H1 (cell line): ENCODE measurements around the gene PKM. TPM values are rescaled to one million over a fixed set of nuclear protein-coding genes. Genes with fewer than 3 reads are reported as not detected.
A peak's percentile ranks its signal among the peaks of the same experiment; 100 is the strongest.

Experiments
- CTCF ChIA-PET: fragments of 300-600 bp; sonication (Branson Sonifier 250); formaldehyde crosslinking; loops from one replicate; lab custom pipeline; 2021; ENCODE audit not compliant: partially characterized antibody; lab: Charles Lee
- POLR2A ChIA-PET: fragments of 300-600 bp; sonication (Branson Sonifier 250); formaldehyde crosslinking; loops from one replicate; lab custom pipeline; 2021; ENCODE audit warnings: inconsistent platforms; ENCODE audit not compliant: partially characterized antibody; lab: Charles Lee
- DNase-seq, 2 experiments: peaks; one replicate each; pipeline versions ENCODE4 v3.0.0 to v3.0.0-alpha.2; 2010 to 2022; ENCODE audit warnings: low spot score in 2 of 2, low read depth in 1 of 2, mixed read lengths in 1 of 2
- FAIRE-seq: peaks from 2 replicates; lab custom pipeline; 2011; peaks lifted over from hg19 to GRCh38; lab: Jason Lieb, UNC
- H2AFZ ChIP-seq: 2 replicates; pipeline ENCODE4 v1.8.1; 2012; ENCODE audit warnings: low read length, inconsistent platforms
- H2AK5ac ChIP-seq: 2 replicates; pipeline ENCODE4 v1.6.1; 2013; ENCODE audit warnings: low read depth, low read length
- H2BK120ac ChIP-seq: replicated peaks from 2 replicates; pipeline ENCODE3; 2013; ENCODE audit warnings: low read depth, low read length, inconsistent platforms
- H2BK12ac ChIP-seq: 2 replicates; pipeline ENCODE4 v1.6.1; 2013; ENCODE audit warnings: low read depth, low read length
- H2BK15ac ChIP-seq: 2 replicates; pipeline ENCODE4 v1.6.1; 2013; ENCODE audit warnings: low read length
- H2BK20ac ChIP-seq: 2 replicates; pipeline ENCODE4 v1.6.1; 2013; ENCODE audit warnings: low read length
- H2BK5ac ChIP-seq: 2 replicates; pipeline ENCODE4 v1.6.1; 2013; ENCODE audit warnings: low read depth, low read length
- H3K14ac ChIP-seq: 2 replicates; pipeline ENCODE4 v1.6.1; 2013; ENCODE audit warnings: inconsistent platforms; ENCODE audit not compliant: insufficient read length
- H3K18ac ChIP-seq: 2 replicates; pipeline ENCODE4 v1.6.1; 2013; ENCODE audit warnings: low read length; ENCODE audit errors: extremely low read depth
- H3K23ac ChIP-seq: 2 replicates; pipeline ENCODE4 v1.6.1; 2013; ENCODE audit warnings: inconsistent platforms; ENCODE audit not compliant: insufficient read length
- H3K23me2 ChIP-seq: 2 replicates; pipeline ENCODE4 v1.6.1; 2013; ENCODE audit warnings: low read depth, low read length
- H3K27ac ChIP-seq: 2 replicates; pipeline ENCODE4 v1.6.1; 2011; ENCODE audit warnings: low read depth, low read length, inconsistent platforms
- H3K27me3 ChIP-seq, 4 experiments: replicated peaks in 1 of 4; 1 replicate in 1 of 4; 2 replicates in 3 of 4; pipeline versions ENCODE4 v1.6.1 to v1.8.1; 2011 to 2013; ENCODE audit warnings: low read length in 3 of 4, mild to moderate bottlenecking in 3 of 4, inconsistent platforms in 2 of 4, mixed read lengths in 2 of 4, moderate library complexity in 1 of 4; ENCODE audit not compliant: control insufficient read depth in 3 of 4, insufficient read depth in 3 of 4; ENCODE audit errors: extremely low read depth in 1 of 4
- H3K36me3 ChIP-seq, 4 experiments: 2 replicates each; pipeline versions ENCODE4 v1.6.1 to v1.8.1; 2011 to 2013; ENCODE audit warnings: mild to moderate bottlenecking in 4 of 4, low read length in 3 of 4, moderate library complexity in 2 of 4, control low read depth in 1 of 4, inconsistent platforms in 1 of 4; ENCODE audit not compliant: insufficient read depth in 4 of 4, control insufficient read depth in 2 of 4
- H3K4ac ChIP-seq: replicated peaks from 2 replicates; pipeline ENCODE3; 2013; ENCODE audit warnings: low read length, low read depth, mixed read lengths, inconsistent platforms; ENCODE audit not compliant: insufficient read length
- H3K4me1 ChIP-seq, 4 experiments: replicated peaks in 1 of 4; 1 replicate in 1 of 4; 2 replicates in 3 of 4; pipeline versions ENCODE4 v1.6.1 to v1.8.1; 2011 to 2013; ENCODE audit warnings: low read length in 3 of 4, inconsistent platforms in 2 of 4, mixed read lengths in 1 of 4; ENCODE audit not compliant: insufficient read depth in 4 of 4, control insufficient read depth in 3 of 4
- H3K4me2 ChIP-seq, 2 experiments: 2 replicates each; pipeline versions ENCODE4 v1.6.1 to v1.8.1; 2011 to 2013; ENCODE audit warnings: low read depth in 2 of 2, low read length in 2 of 2, control low read depth in 1 of 2, inconsistent platforms in 1 of 2, mild to moderate bottlenecking in 1 of 2; ENCODE audit not compliant: insufficient read depth in 1 of 2
- H3K4me3 ChIP-seq, 4 experiments: fragments of 200-600, 300-600 bp in 1 of 4; sonication (generic), shearing (Covaris generic), sonication (Bioruptor Twin) in 1 of 4; 2 replicates each; pipeline versions ENCODE4 v1.5.1 to v1.8.1; 2011 to 2016; ENCODE audit warnings: low read length in 4 of 4, low read depth in 3 of 4, control low read depth in 2 of 4, inconsistent platforms in 2 of 4, mild to moderate bottlenecking in 2 of 4, mixed read lengths in 1 of 4, moderate library complexity in 1 of 4; ENCODE audit not compliant: insufficient read depth in 2 of 4; ENCODE audit errors: extremely low read depth in 1 of 4
- H3K56ac ChIP-seq: replicated peaks from 2 replicates; pipeline ENCODE3; 2013; ENCODE audit warnings: low read depth, mild to moderate bottlenecking, mixed read lengths, low read length, inconsistent platforms; ENCODE audit not compliant: insufficient read length
- H3K79me1 ChIP-seq: 2 replicates; pipeline ENCODE4 v1.6.1; 2013; ENCODE audit warnings: low read depth, low read length, control low read depth
- H3K79me2 ChIP-seq, 2 experiments: 2 replicates each; pipeline versions ENCODE4 v1.6.1 to v1.8.1; 2012 to 2013; ENCODE audit warnings: low read length in 2 of 2, mild to moderate bottlenecking in 2 of 2, inconsistent platforms in 1 of 2; ENCODE audit not compliant: insufficient read depth in 2 of 2, control insufficient read depth in 1 of 2
- H3K9ac ChIP-seq, 4 experiments: replicated peaks in 1 of 4; 1 replicate in 1 of 4; 2 replicates in 3 of 4; pipeline versions ENCODE4 v1.6.1 to v1.8.1; 2011 to 2013; ENCODE audit warnings: low read depth in 3 of 4, low read length in 3 of 4, control low read depth in 2 of 4, mild to moderate bottlenecking in 2 of 4, moderate library complexity in 2 of 4, inconsistent platforms in 1 of 4; ENCODE audit errors: extremely low read depth in 1 of 4
- H3K9me3 ChIP-seq, 2 experiments: 2 replicates each; pipeline versions ENCODE4 v1.6.1 to v1.8.1; 2012 to 2013; ENCODE audit warnings: mild to moderate bottlenecking in 2 of 2, moderate library complexity in 2 of 2, control low read depth in 1 of 2, inconsistent platforms in 1 of 2, low read depth in 1 of 2, low read length in 1 of 2, mixed read lengths in 1 of 2; ENCODE audit not compliant: insufficient read depth in 2 of 2
- H4K20me1 ChIP-seq, 2 experiments: replicated peaks in 1 of 2; 2 replicates each; pipeline versions ENCODE3 to v1.8.1; 2011 to 2013; ENCODE audit warnings: inconsistent platforms in 2 of 2, low read length in 2 of 2, mild to moderate bottlenecking in 1 of 2; ENCODE audit not compliant: insufficient read depth in 2 of 2, control insufficient read depth in 1 of 2
- H4K5ac ChIP-seq: 2 replicates; pipeline ENCODE4 v1.6.1; 2013; ENCODE audit warnings: low read length, low read depth, mixed read lengths, inconsistent platforms; ENCODE audit not compliant: insufficient read length
- H4K8ac ChIP-seq: 2 replicates; pipeline ENCODE4 v1.8.0; 2013; ENCODE audit warnings: mild to moderate bottlenecking, moderate library complexity, low read length, inconsistent platforms; ENCODE audit not compliant: insufficient read depth; ENCODE audit errors: extremely low read depth
- H4K91ac ChIP-seq: replicated peaks from 2 replicates; pipeline ENCODE3; 2013; ENCODE audit warnings: low read length, mixed read lengths, inconsistent platforms; ENCODE audit not compliant: insufficient read length
- ASH2L ChIP-seq: fragments of 200-600, 300-600 bp; sonication (generic); IDR thresholded peaks from one replicate; pipeline ENCODE4 v1.7.1; 2017; ENCODE audit warnings: low read length
- BACH1 ChIP-seq: IDR thresholded peaks from 2 replicates; pipeline ENCODE4 v1.6.1; 2012; ENCODE audit warnings: low read length, improper control_type of control experiment
- CHD2 ChIP-seq: IDR thresholded peaks from 2 replicates; pipeline ENCODE4 v1.6.1; 2012; ENCODE audit warnings: low read length, improper control_type of control experiment
- CTBP2 ChIP-seq: IDR thresholded peaks from 2 replicates; pipeline ENCODE4 v1.7.0; 2011; ENCODE audit warnings: borderline replicate concordance, mild to moderate bottlenecking, moderate library complexity, mixed read lengths, low read length; ENCODE audit not compliant: insufficient read depth, insufficient read length
- JUN ChIP-seq: IDR thresholded peaks from 2 replicates; pipeline ENCODE4 v1.6.1; 2011; ENCODE audit warnings: low read depth, mild to moderate bottlenecking, improper control_type of control experiment, low read length
- JUND ChIP-seq: IDR thresholded peaks from 2 replicates; pipeline ENCODE4 v1.6.1; 2011; ENCODE audit warnings: mild to moderate bottlenecking, improper control_type of control experiment, low read length
- KDM5A ChIP-seq: fragments of 200-600 bp; IDR thresholded peaks from 2 replicates; pipeline ENCODE4 v1.7.1; 2012; ENCODE audit warnings: mild to moderate bottlenecking, low read length, inconsistent platforms, mixed read lengths
- RBBP5 ChIP-seq: IDR thresholded peaks from 2 replicates; pipeline ENCODE4 v1.7.1; 2012; ENCODE audit warnings: low read depth, mild to moderate bottlenecking, inconsistent platforms, low read length, moderate library complexity, borderline replicate concordance
- SIN3A ChIP-seq, 2 experiments: IDR thresholded peaks in 1 of 2; conservative IDR thresholded peaks in 1 of 2; 2 replicates each; pipeline ENCODE4 v1.6.1; 2011 to 2012; ENCODE audit warnings: low read length in 2 of 2, improper control_type of control experiment in 1 of 2, low read depth in 1 of 2, mild to moderate bottlenecking in 1 of 2
- TAF1 ChIP-seq: IDR thresholded peaks from 2 replicates; pipeline ENCODE4 v1.6.1; 2011; ENCODE audit warnings: mild to moderate bottlenecking, low read depth, low read length
- TBP ChIP-seq: IDR thresholded peaks from 2 replicates; pipeline ENCODE4 v1.6.1; 2011; ENCODE audit warnings: low read depth, low read length, improper control_type of control experiment
- TCF12 ChIP-seq: IDR thresholded peaks from 2 replicates; pipeline ENCODE4 v1.6.1; 2011; ENCODE audit warnings: low read depth, mild to moderate bottlenecking, low read length
- WGBS, 2 experiments: shearing (Covaris generic) in 1 of 2; methylation state at CpG; one replicate each; pipeline versions ENCODE4 v1.1.6 to v1.1.7; 2013 to 2015; ENCODE audit warnings: low lambda C conversion rate in 2 of 2, mixed read lengths in 2 of 2, inconsistent platforms in 1 of 2, low coverage in 1 of 2, missing lambda C conversion rate in 1 of 2; ENCODE audit not compliant: insufficient replicate concordance in 2 of 2, insufficient coverage in 1 of 2, insufficient read length in 1 of 2; ENCODE audit errors: extremely low coverage in 1 of 2, missing lambda C conversion rate in 1 of 2; 5-methylcytosine and 5-hydroxymethylcytosine counted together
- polyA plus RNA-seq, 7 experiments: library from polyadenylated mRNA; depleted of rRNA in 3 of 7; stranded (reverse) in 5 of 7; unstranded in 2 of 7; fragments of >200 nt in 5 of 7; fragments of 200-250 nt in 2 of 7; gene quantifications; 1 replicate in 5 of 7; 2 replicates in 1 of 7; 4 replicates in 1 of 7; pipeline versions ENCODE4 v1.2.1 to v1.2.3, GENCODE V29; 2011 to 2013; ENCODE audit warnings: missing spikeins in 2 of 7, mixed read lengths in 2 of 7
- total RNA-seq: library from RNA; stranded (reverse); fragmentation: NEBNext Ultra II Directional; extraction: Animal tissue kit (Norgen Biotek cat#: 25700); gene quantifications from 2 replicates; pipeline ENCODE4 v1.2.1, GENCODE V29; 2021

PKM gene
- total and polyA plus RNA-seq, 2 of the 8 experiments (the other 6 are each of a cell fraction or from before 2014, with no cell fraction given) = 780 to 856 TPM

DNA sequence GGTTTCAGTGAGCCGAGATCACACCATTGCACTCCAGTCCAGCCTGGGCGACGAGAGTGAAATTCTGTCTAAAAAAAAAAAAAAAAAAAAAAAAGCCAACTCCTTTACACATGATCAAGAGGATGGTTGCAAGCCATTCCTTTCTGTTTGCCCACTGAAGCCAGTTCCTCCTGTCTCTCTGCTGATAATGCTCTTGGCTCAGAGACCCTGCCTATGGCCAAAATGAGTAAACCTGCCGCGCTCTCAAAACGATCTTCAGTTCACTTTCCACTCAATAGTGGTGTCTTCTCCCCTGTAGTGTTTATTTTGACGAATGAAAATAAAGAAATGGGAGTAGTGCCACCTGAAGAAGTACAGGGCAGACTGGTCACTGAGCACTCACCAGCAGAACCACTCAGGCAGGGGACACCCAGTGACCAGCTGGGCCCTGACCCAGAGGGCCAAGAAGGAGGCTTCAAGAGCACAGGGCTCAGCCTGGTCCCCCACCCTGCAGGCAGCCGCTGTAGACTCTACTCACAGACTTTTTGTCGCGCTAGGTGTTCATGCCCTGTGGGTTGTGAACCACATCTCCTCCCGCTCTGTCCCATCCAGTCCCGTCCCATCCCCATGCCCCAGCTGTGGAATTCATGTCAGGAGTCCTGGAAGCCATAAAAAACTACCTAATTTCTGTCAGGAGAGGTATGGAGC is 57.0 kb downstream of the PKM start:
- Histone ChIP-seq H3K27ac (no peak overlapping the region), H2BK120ac (no peak overlapping the region), H2BK20ac (no peak overlapping the region), H2BK5ac (no peak overlapping the region), H3K23me2 (no peaks in the 10 kb centered on the region), H2BK12ac (no peak overlapping the region), H3K79me2 (no peaks in the 10 kb centered on the region), H3K56ac (no peak overlapping the region), H3K27me3 (no peaks in the 10 kb centered on the region), H4K91ac (peak overlapping the region; percentile 31), H3K4me2 (no peak overlapping the region), H2AFZ (no peak overlapping the region), H4K8ac (no peak overlapping the region), H3K4me1 (peaks cover 0 to 3% (median 1%) of the 10 kb centered on the region in 4 experiments; a peak in 1 of 7 replicates), H3K23ac (no peak overlapping the region), H2AK5ac (no peak overlapping the region), H4K20me1 (no peaks in the 10 kb centered on the region), H3K4ac (no peak overlapping the region), H2BK15ac (no peak overlapping the region), H3K14ac (no peak overlapping the region), H3K36me3 (no peaks in the 10 kb centered on the region), H3K9ac (no peak overlapping the region), H4K5ac (no peak overlapping the region)
- WGBS, 2 experiments = 85% methylated on average over 11 of the region's 12 CpGs; no CpG with 5 or more reads in 1 of the 2 experiments
- DNase-seq (no peak), FAIRE-seq (no peak)
- CTCF ChIA-PET = interaction anchor here (1.4 kb wide), 1 partner anchor 13 kb away, joined by 4 read pairs; no protein-coding TSS in a partner anchor
- TF ChIP-seq JUN (no peak), SIN3A (conservative IDR thresholded peaks at IDR 0.05 in 1 of 2, IDR thresholded peaks at IDR 0.05 in 1 of 2; ENCODE audit: low read depth in 1 of 2, low read length in 2 of 2) (no peak), RBBP5 (no peak), CHD2 (no peak), KDM5A (no peak), JUND (no peak), TAF1 (no peak), ASH2L (no peak), BACH1 (no peak), CTBP2 (no peak), TCF12 (no peak), TBP (no peak)
- TF ChIP-seq, all 59 proteins: peak for 0
- H3K79me1 ChIP-seq = no peaks in the 10 kb centered on the region
- H3K4me3 ChIP-seq = no peak overlapping the region
- POLR2A ChIA-PET = interaction anchor here (0.9 kb wide), 1 partner anchor 25 kb away, joined by 3 read pairs; no protein-coding TSS in a partner anchor
- no peak overlapping the region for H3K18ac ChIP-seq
- H3K9me3 ChIP-seq = no peaks in the 10 kb centered on the region
